H9 (cell line): ENCODE results near the gene TBC1D17. TPM values are rescaled to one million over a fixed set of nuclear protein-coding genes. Genes with fewer than 3 reads are reported as not detected.

Source experiments
- DNase-seq: peaks from one replicate; pipeline ENCODE4 v3.0.0-alpha.2; 2017
- H2AFZ ChIP-seq: one replicate; pipeline ENCODE4 v1.6.1; 2013; ENCODE audit warnings: mild to moderate bottlenecking, low read length, control low read depth, moderate library complexity
- H2AK5ac ChIP-seq: 2 replicates; pipeline ENCODE4 v1.6.1; 2013; ENCODE audit warnings: low read length, control low read depth, mixed read lengths; ENCODE audit not compliant: insufficient read length
- H2BK120ac ChIP-seq: one replicate; pipeline ENCODE4 v1.6.1; 2013; ENCODE audit warnings: low read depth, mild to moderate bottlenecking, low read length, control low read depth, inconsistent platforms; ENCODE audit not compliant: poor library complexity, severe bottlenecking
- H2BK12ac ChIP-seq: 2 replicates; pipeline ENCODE4 v1.6.1; 2013; ENCODE audit warnings: low read length, control low read depth, mixed read lengths, low read depth; ENCODE audit not compliant: insufficient read length
- H2BK15ac ChIP-seq: 2 replicates; pipeline ENCODE4 v1.6.1; 2013; ENCODE audit warnings: low read depth, low read length, control low read depth
- H2BK20ac ChIP-seq: one replicate; pipeline ENCODE4 v1.6.1; 2013; ENCODE audit warnings: low read depth, mild to moderate bottlenecking, low read length, control low read depth, inconsistent platforms; ENCODE audit not compliant: poor library complexity, severe bottlenecking
- H2BK5ac ChIP-seq: 2 replicates; pipeline ENCODE4 v1.6.1; 2013; ENCODE audit warnings: low read length, control low read depth, mixed read lengths; ENCODE audit not compliant: insufficient read length
- H3K14ac ChIP-seq: 2 replicates; pipeline ENCODE4 v1.6.1; 2013; ENCODE audit warnings: low read length, control low read depth; ENCODE audit not compliant: insufficient read depth
- H3K18ac ChIP-seq: 2 replicates; pipeline ENCODE4 v1.6.1; 2013; ENCODE audit warnings: low read depth, mild to moderate bottlenecking, mixed read lengths, low read length, control low read depth; ENCODE audit not compliant: insufficient read length
- H3K23ac ChIP-seq: 2 replicates; pipeline ENCODE4 v1.6.1; 2013; ENCODE audit warnings: low read length, control low read depth, mixed read lengths, low read depth; ENCODE audit not compliant: insufficient read length
- H3K23me2 ChIP-seq: 2 replicates; pipeline ENCODE4 v1.6.1; 2013; ENCODE audit warnings: low read depth, mild to moderate bottlenecking, mixed read lengths, low read length, control low read depth; ENCODE audit not compliant: insufficient read length, poor library complexity, severe bottlenecking
- H3K27ac ChIP-seq: 2 replicates; pipeline ENCODE4 v1.5.1; 2013; ENCODE audit warnings: low read length, control low read depth, mixed read lengths, low read depth; ENCODE audit not compliant: insufficient read length
- H3K27me3 ChIP-seq: 2 replicates; pipeline ENCODE4 v1.6.1; 2013; ENCODE audit warnings: low read length, control low read depth, inconsistent platforms; ENCODE audit not compliant: insufficient read depth
- H3K4ac ChIP-seq: 2 replicates; pipeline ENCODE4 v1.6.1; 2013; ENCODE audit warnings: low read depth, mild to moderate bottlenecking, control low read depth, inconsistent platforms, low read length, moderate library complexity
- H3K4me1 ChIP-seq: 2 replicates; pipeline ENCODE4 v1.6.1; 2013; ENCODE audit warnings: low read length, control low read depth, inconsistent platforms; ENCODE audit not compliant: insufficient read depth
- H3K4me2 ChIP-seq: 2 replicates; pipeline ENCODE4 v1.6.1; 2013; ENCODE audit warnings: low read length, control low read depth, mixed read lengths; ENCODE audit not compliant: insufficient read length, insufficient read depth
- H3K56ac ChIP-seq: 2 replicates; pipeline ENCODE4 v1.6.1; 2013; ENCODE audit warnings: low read depth, mild to moderate bottlenecking, mixed read lengths, low read length, control low read depth; ENCODE audit not compliant: insufficient read length
- H3K79me1 ChIP-seq: 2 replicates; pipeline ENCODE4 v1.6.1; 2013; ENCODE audit warnings: low read depth, mild to moderate bottlenecking, moderate library complexity, low read length, control low read depth, inconsistent platforms; ENCODE audit not compliant: insufficient read depth, poor library complexity, severe bottlenecking
- H3K79me2 ChIP-seq: 2 replicates; pipeline ENCODE4 v1.6.1; 2013; ENCODE audit warnings: low read length, control low read depth, inconsistent platforms; ENCODE audit not compliant: insufficient read depth
- H3K9ac ChIP-seq: 2 replicates; pipeline ENCODE4 v1.6.1; 2013; ENCODE audit warnings: low read length, control low read depth, mixed read lengths; ENCODE audit not compliant: insufficient read length; ENCODE audit errors: extremely low read depth
- H3K9me3 ChIP-seq: one replicate; pipeline ENCODE4 v1.6.1; 2013; ENCODE audit warnings: low read depth, low read length, inconsistent platforms; ENCODE audit not compliant: control insufficient read depth
- H3T11ph ChIP-seq: one replicate; pipeline ENCODE4 v1.6.1; 2013; ENCODE audit warnings: mild to moderate bottlenecking, low read length, control low read depth, inconsistent platforms
- H4K20me1 ChIP-seq: one replicate; pipeline ENCODE4 v1.6.1; 2013; ENCODE audit not compliant: control insufficient read depth, insufficient read length, insufficient read depth
- H4K5ac ChIP-seq: 2 replicates; pipeline ENCODE4 v1.6.1; 2013; ENCODE audit warnings: low read depth, mild to moderate bottlenecking, mixed read lengths, low read length, control low read depth; ENCODE audit not compliant: insufficient read length
- H4K8ac ChIP-seq: replicated peaks from 2 replicates; pipeline ENCODE4 v1.6.1; 2013; ENCODE audit warnings: low read length, control low read depth, mixed read lengths, low read depth; ENCODE audit not compliant: insufficient read length
- H4K91ac ChIP-seq: 2 replicates; pipeline ENCODE4 v1.6.1; 2013; ENCODE audit warnings: low read depth, mild to moderate bottlenecking, moderate library complexity, mixed read lengths, low read length, control low read depth; ENCODE audit not compliant: insufficient read length
- H3K27ac Mint-ChIP-seq, 3 experiments: 2 replicates in 2 of 3; 3 replicates in 1 of 3; pipeline ENCODE4 v1.8.0; 2020 to 2021; ENCODE audit warnings: mixed read lengths in 3 of 3, mild to moderate bottlenecking in 1 of 3, moderate library complexity in 1 of 3
- H3K27me3 Mint-ChIP-seq: 2 replicates; pipeline ENCODE4 v1.8.0; 2021; ENCODE audit warnings: low read depth, mild to moderate bottlenecking, moderate library complexity, mixed read lengths
- H3K36me3 Mint-ChIP-seq, 3 experiments: 2 replicates in 2 of 3; 3 replicates in 1 of 3; pipeline ENCODE4 v1.8.0; 2020 to 2021; ENCODE audit warnings: low read depth in 3 of 3, mixed read lengths in 3 of 3; ENCODE audit not compliant: insufficient read depth in 1 of 3
- H3K4me1 Mint-ChIP-seq, 2 experiments: 2 replicates each; pipeline ENCODE4 v1.8.0; 2020; ENCODE audit warnings: mixed read lengths in 2 of 2
- H3K4me3 Mint-ChIP-seq, 2 experiments: 2 replicates in 1 of 2; 3 replicates in 1 of 2; pipeline ENCODE4 v1.8.0; 2020 to 2021; ENCODE audit warnings: mild to moderate bottlenecking in 2 of 2, mixed read lengths in 2 of 2, moderate library complexity in 1 of 2
- H3K9me3 Mint-ChIP-seq, 2 experiments: 2 replicates in 1 of 2; 3 replicates in 1 of 2; pipeline ENCODE4 v1.8.0; 2020; ENCODE audit warnings: mild to moderate bottlenecking in 2 of 2, mixed read lengths in 2 of 2, moderate library complexity in 1 of 2
- WGBS: extraction: QIAGEN DNeasy Blood & Tissue Kit; methylation state at CpG from one replicate; pipeline ENCODE4 v1.1.7; 2013; ENCODE audit warnings: missing lambda C conversion rate, low lambda C conversion rate, mixed read lengths; ENCODE audit not compliant: insufficient read length; ENCODE audit errors: extremely low coverage; 5-methylcytosine and 5-hydroxymethylcytosine counted together
- total RNA-seq: library from RNA; stranded (reverse); gene quantifications from 2 replicates; pipeline ENCODE4 v1.2.1, GENCODE V29; 2021
- TF ChIP-seq, protein P1 (sequence below): fragments of 200-600 bp; sonication (generic); conservative IDR thresholded peaks from 3 replicates; pipeline ENCODE4 v1.8.0; 2021; ENCODE audit warnings: antibody characterized with exemption, mild to moderate bottlenecking

TBC1D17 gene
- total RNA-seq, 1 experiment from 2014 or later, result 33.6 TPM

DNA sequence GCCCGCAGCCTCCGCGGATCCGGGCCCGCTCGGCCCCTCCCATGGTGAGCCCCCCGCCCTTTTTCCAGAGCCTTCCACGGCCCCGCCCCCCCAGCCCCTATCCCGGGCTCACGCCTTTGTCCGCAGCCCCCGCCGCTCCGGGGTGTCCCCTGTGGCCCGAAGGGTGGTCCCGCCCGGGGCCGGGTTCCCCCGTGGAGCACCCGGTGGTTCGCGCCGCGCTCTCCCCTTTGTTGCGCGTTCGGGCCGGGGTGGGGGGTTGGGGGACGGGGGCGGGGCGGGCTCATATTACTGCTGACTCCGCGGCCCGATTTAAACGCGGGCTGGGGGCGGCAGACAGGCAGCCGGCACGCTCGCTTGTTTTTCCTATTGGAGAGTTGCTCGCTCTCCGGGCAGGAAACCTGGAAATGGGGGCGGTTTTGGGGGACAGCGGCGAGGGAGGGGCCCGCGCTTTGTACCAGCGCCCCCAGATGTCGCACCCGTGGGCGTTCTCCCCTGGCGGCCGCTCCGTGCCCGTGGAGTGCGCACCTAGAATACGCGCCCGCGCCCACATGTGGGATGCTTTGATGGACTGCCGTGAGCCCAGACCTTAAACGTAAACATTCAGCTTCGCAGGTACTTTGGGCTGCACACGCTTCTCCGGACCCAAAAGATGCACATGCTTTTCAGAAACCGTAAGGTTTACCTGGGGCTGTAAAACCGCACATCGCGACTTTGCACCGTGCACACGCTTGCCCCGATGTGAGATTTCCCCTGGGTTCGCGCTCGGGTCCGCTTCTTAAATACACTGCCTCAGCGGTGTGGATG, 25.8 kb upstream of the TBC1D17 start:
- Histone ChIP-seq H3K9ac (peak overlapping the region; percentile 48), H3K18ac (no peak overlapping the region), H3K79me2 (peaks cover 9% of the 10 kb centered on the region; the same call in 1 of the 2 replicates), H3K23me2 (peaks cover 10% of the 10 kb centered on the region), H3K4me1 (no peaks in the 10 kb centered on the region; the same call in 1 of the 2 replicates), H3K27ac (no peak overlapping the region), H2BK12ac (no peak overlapping the region), H3K23ac (no peak overlapping the region), H3K14ac (no peak overlapping the region), H2BK20ac (no peak overlapping the region), H3K27me3 (no peaks in the 10 kb centered on the region), H3K79me1 (peaks cover 11% of the 10 kb centered on the region), H2BK5ac (no peak overlapping the region), H2BK15ac (no peak overlapping the region), H3K4ac (no peak overlapping the region), H3T11ph (no peak overlapping the region), H4K91ac (no peak overlapping the region), H4K20me1 (peaks cover 3% of the 10 kb centered on the region), H2AK5ac (no peak overlapping the region), H3K4me2 (peak overlapping the region; percentile 90), H2BK120ac (no peak overlapping the region), H2AFZ (no peak overlapping the region), H3K56ac (no peak overlapping the region), H3K9me3 (no peaks in the 10 kb centered on the region), H4K5ac (no peak overlapping the region), H4K8ac (no peak overlapping the region)
- WGBS, result no CpG with 5 or more reads among the region's 78 CpGs
- peak; percentile 82 for DNase-seq
- H3K4me1 Mint-ChIP-seq, result peaks cover 22 to 27% of the 10 kb centered on the region in 2 experiments
- H3K36me3 Mint-ChIP-seq, result peaks cover 33 to 52% (median 43%) of the 10 kb centered on the region in 3 experiments
- peak overlapping the region; percentile 80 to 81 for H3K4me3 Mint-ChIP-seq
- H3K27me3 Mint-ChIP-seq, result no peaks in the 10 kb centered on the region; the same call in none of the 2 replicates
- H3K27ac Mint-ChIP-seq, result 0 out of 7 replicates have a peak overlapping the region, but pooled peaks of 2 of the 3 experiments have one; percentile 22 to 35
- TF ChIP-seq, protein P1, sequence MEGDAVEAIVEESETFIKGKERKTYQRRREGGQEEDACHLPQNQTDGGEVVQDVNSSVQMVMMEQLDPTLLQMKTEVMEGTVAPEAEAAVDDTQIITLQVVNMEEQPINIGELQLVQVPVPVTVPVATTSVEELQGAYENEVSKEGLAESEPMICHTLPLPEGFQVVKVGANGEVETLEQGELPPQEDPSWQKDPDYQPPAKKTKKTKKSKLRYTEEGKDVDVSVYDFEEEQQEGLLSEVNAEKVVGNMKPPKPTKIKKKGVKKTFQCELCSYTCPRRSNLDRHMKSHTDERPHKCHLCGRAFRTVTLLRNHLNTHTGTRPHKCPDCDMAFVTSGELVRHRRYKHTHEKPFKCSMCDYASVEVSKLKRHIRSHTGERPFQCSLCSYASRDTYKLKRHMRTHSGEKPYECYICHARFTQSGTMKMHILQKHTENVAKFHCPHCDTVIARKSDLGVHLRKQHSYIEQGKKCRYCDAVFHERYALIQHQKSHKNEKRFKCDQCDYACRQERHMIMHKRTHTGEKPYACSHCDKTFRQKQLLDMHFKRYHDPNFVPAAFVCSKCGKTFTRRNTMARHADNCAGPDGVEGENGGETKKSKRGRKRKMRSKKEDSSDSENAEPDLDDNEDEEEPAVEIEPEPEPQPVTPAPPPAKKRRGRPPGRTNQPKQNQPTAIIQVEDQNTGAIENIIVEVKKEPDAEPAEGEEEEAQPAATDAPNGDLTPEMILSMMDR, result no peak
- peaks cover 0 to 4% of the 10 kb centered on the region in 2 experiments; a peak in 2 of 5 replicates for H3K9me3 Mint-ChIP-seq
